ENCODE results near the gene EGFL8. TPM values are rescaled to one million over a fixed set of nuclear protein-coding genes. Genes with fewer than 3 reads are reported as not detected.

The EGFL8 gene
- total and polyA plus RNA-seq, 9 of the 15 experiments (the other 6 are each of a cell fraction or from before 2014, with no cell fraction given): 2.2 to 47.4 (median 14.2) TPM

DNA sequence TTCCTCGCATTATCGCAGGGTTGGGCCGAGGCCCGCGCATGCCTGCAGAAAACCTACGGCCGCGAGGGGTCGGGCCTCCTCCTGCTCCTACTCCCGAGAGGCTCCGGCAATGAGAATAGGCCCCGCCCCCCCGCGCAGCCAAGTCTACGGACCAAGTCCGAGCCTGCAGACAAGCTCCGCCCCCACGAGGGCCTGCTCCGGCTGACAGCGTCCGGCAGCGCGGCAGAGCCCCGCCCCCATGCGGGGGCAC, 31.2 kb downstream of the EGFL8 start (continued):
- TF ChIP-seq ZNF75A (CRISPR knock-in tag; IDR thresholded peaks at IDR 0.05) (no peak), KLF16 (IDR thresholded peaks at IDR 0.05) (0 out of 2 replicates have a peak, but pooled peaks have one; percentile 14), CTBP1 (IDR thresholded peaks at IDR 0.05; ENCODE audit: borderline replicate concordance) (peak; percentile 54; the same call in 1 of the 2 replicates), USF1 (CRISPR knock-in tag; IDR thresholded peaks at IDR 0.05) (peak; percentile 66), ZNF79 (CRISPR knock-in tag; IDR thresholded peaks at IDR 0.05; ENCODE audit: low read depth) (no peak), NRF1 (conservative IDR thresholded peaks at IDR 0.05 in 1 of 2, IDR thresholded peaks at IDR 0.05 in 1 of 2) (peak; percentile 100), BHLHE40 (IDR thresholded peaks at IDR 0.05; ENCODE audit: low read length) (peak; percentile 80; the same call in 1 of the 2 replicates), FOXM1 (IDR thresholded peaks at IDR 0.05; ENCODE audit: low read depth) (no peak), FOXM1 (CRISPR knock-in tag; IDR thresholded peaks at IDR 0.05; ENCODE audit: low read depth) (0 out of 2 replicates have a peak, but pooled peaks have one; percentile 77), CBFA2T3 (IDR thresholded peaks at IDR 0.05) (no peak), RFX5 (IDR thresholded peaks at IDR 0.05; ENCODE audit: low read depth, low read length) (0 out of 2 replicates have a peak, but pooled peaks have one; percentile 17), ZBTB5 (IDR thresholded peaks at IDR 0.05) (no peak), RBM34 (IDR thresholded peaks at IDR 0.05; ENCODE audit: borderline replicate concordance, insufficient read depth, low read length) (peak; percentile 94; the same call in 1 of the 2 replicates), HMGN3 (IDR thresholded peaks at IDR 0.05; ENCODE audit: borderline replicate concordance, extremely low read depth, insufficient read length, low read depth, low read length) (peak; percentile 99)
- TF ChIP-seq, protein P1, sequence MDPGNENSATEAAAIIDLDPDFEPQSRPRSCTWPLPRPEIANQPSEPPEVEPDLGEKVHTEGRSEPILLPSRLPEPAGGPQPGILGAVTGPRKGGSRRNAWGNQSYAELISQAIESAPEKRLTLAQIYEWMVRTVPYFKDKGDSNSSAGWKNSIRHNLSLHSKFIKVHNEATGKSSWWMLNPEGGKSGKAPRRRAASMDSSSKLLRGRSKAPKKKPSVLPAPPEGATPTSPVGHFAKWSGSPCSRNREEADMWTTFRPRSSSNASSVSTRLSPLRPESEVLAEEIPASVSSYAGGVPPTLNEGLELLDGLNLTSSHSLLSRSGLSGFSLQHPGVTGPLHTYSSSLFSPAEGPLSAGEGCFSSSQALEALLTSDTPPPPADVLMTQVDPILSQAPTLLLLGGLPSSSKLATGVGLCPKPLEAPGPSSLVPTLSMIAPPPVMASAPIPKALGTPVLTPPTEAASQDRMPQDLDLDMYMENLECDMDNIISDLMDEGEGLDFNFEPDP (CRISPR knock-in tag; IDR thresholded peaks at IDR 0.05): no peak
- TF ChIP-seq, protein P2, sequence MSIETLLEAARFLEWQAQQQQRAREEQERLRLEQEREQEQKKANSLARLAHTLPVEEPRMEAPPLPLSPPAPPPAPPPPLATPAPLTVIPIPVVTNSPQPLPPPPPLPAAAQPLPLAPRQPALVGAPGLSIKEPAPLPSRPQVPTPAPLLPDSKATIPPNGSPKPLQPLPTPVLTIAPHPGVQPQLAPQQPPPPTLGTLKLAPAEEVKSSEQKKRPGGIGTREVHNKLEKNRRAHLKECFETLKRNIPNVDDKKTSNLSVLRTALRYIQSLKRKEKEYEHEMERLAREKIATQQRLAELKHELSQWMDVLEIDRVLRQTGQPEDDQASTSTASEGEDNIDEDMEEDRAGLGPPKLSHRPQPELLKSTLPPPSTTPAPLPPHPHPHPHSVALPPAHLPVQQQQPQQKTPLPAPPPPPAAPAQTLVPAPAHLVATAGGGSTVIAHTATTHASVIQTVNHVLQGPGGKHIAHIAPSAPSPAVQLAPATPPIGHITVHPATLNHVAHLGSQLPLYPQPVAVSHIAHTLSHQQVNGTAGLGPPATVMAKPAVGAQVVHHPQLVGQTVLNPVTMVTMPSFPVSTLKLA (conservative IDR thresholded peaks at IDR 0.05): peak in 1 of 2 experiments; percentile 93; a peak in 2 of 4 replicates
- TF ChIP-seq, protein P3, sequence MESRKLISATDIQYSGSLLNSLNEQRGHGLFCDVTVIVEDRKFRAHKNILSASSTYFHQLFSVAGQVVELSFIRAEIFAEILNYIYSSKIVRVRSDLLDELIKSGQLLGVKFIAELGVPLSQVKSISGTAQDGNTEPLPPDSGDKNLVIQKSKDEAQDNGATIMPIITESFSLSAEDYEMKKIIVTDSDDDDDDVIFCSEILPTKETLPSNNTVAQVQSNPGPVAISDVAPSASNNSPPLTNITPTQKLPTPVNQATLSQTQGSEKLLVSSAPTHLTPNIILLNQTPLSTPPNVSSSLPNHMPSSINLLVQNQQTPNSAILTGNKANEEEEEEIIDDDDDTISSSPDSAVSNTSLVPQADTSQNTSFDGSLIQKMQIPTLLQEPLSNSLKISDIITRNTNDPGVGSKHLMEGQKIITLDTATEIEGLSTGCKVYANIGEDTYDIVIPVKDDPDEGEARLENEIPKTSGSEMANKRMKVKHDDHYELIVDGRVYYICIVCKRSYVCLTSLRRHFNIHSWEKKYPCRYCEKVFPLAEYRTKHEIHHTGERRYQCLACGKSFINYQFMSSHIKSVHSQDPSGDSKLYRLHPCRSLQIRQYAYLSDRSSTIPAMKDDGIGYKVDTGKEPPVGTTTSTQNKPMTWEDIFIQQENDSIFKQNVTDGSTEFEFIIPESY (CRISPR knock-in tag; IDR thresholded peaks at IDR 0.05): peak; percentile 11
- TF ChIP-seq, protein P4, sequence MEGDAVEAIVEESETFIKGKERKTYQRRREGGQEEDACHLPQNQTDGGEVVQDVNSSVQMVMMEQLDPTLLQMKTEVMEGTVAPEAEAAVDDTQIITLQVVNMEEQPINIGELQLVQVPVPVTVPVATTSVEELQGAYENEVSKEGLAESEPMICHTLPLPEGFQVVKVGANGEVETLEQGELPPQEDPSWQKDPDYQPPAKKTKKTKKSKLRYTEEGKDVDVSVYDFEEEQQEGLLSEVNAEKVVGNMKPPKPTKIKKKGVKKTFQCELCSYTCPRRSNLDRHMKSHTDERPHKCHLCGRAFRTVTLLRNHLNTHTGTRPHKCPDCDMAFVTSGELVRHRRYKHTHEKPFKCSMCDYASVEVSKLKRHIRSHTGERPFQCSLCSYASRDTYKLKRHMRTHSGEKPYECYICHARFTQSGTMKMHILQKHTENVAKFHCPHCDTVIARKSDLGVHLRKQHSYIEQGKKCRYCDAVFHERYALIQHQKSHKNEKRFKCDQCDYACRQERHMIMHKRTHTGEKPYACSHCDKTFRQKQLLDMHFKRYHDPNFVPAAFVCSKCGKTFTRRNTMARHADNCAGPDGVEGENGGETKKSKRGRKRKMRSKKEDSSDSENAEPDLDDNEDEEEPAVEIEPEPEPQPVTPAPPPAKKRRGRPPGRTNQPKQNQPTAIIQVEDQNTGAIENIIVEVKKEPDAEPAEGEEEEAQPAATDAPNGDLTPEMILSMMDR (IDR thresholded peaks at IDR 0.05 in 2 of 3, conservative IDR thresholded peaks at IDR 0.05 in 1 of 3; ENCODE audit: insufficient read depth in 2 of 3, low read depth in 1 of 3, low read length in 3 of 3): peak; percentile 39 to 75 (median 63); a peak in 5 of 6 replicates

All from K562 (cell line).